NCI-H69 (cell line): ENCODE results near the gene LINGO3.

Source experiments
- DNase-seq: peaks from one replicate; lab custom pipeline; 2025; lab: John Stamatoyannopoulos, UW

The LINGO3 gene

GRCh38 chr19:2261438-2262172 is 46.3 kb downstream of the LINGO3 start:
- peak; percentile 42 for DNase-seq

DNA sequence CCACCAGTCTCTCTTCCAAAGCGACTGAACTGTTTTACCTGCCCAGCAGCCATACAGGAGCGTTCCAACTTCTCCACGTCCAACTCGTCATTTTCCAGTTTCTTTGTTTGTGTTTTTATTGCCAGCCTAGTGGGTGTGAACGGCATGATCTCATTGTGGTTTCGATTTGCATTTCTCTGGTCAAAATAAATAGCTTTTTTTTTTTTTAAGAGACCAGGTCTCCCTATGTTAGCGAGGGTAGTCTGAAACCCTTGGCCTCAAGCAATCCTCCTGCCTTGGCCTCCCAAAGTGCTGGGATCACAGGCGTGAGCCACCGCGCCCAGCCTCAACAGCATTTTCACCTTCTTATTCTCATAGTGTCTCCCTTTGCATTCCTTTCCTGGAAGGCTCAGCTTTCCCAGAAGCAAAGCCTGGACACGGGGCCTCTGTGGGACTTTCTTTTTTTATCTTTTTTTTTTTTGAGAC is 47.6 kb downstream of the LINGO3 start:
- no peak for DNase-seq

- no peak for DNase-seq
Observed at GRCh38 chr19:2259336-2259735, 48.6 kb downstream of the LINGO3 start.
